ENCODE results near the gene GART. TPM values are rescaled to one million over a fixed set of nuclear protein-coding genes. Genes with fewer than 3 reads are reported as not detected.

The GART gene
- total RNA-seq, 1 experiment from 2014 or later, result 162 TPM

- H3K36me3 Mint-ChIP-seq (ENCODE audit: insufficient read depth in 1 of 3, low read depth in 3 of 3), result peaks cover 29 to 74% (median 60%) of the 10 kb centered on the region in 3 experiments; a peak in 6 of 7 replicates
- no peak overlapping the region for H3K9ac ChIP-seq (ENCODE audit: extremely low read depth, insufficient read length, low read length)
- H3K79me1 ChIP-seq (ENCODE audit: insufficient read depth, low read depth, low read length, poor library complexity, severe bottlenecking), result no peaks in the 10 kb centered on the region
- H4K8ac ChIP-seq (replicated peaks; ENCODE audit: insufficient read length, low read depth, low read length), result no peak overlapping the region
- no peak overlapping the region for H3K23ac ChIP-seq (ENCODE audit: insufficient read length, low read depth, low read length)
- DNase-seq, result no peak
- H3K4me1 Mint-ChIP-seq, result no peaks in the 10 kb centered on the region
- no peak for TF ChIP-seq CTCF (conservative IDR thresholded peaks at IDR 0.05)
- H3K4me2 ChIP-seq (ENCODE audit: insufficient read depth, insufficient read length, low read length), result no peak overlapping the region
- H3K27ac ChIP-seq (ENCODE audit: insufficient read length, low read depth, low read length), result no peak overlapping the region
- H4K20me1 ChIP-seq (ENCODE audit: control insufficient read depth, insufficient read depth, insufficient read length), result no peaks in the 10 kb centered on the region
- H3K9me3 ChIP-seq (ENCODE audit: control insufficient read depth, low read depth, low read length), result no peaks in the 10 kb centered on the region
- no peaks in the 10 kb centered on the region for H3K9me3 Mint-ChIP-seq
- no peak overlapping the region for H2BK20ac ChIP-seq (ENCODE audit: low read depth, low read length, poor library complexity, severe bottlenecking)
- H2BK15ac ChIP-seq (ENCODE audit: low read depth, low read length), result no peak overlapping the region
- H2AK5ac ChIP-seq (ENCODE audit: insufficient read length, low read length), result no peak overlapping the region
- H2BK12ac ChIP-seq (ENCODE audit: insufficient read length, low read depth, low read length), result no peak overlapping the region
- H3K23me2 ChIP-seq (ENCODE audit: insufficient read length, low read depth, low read length, poor library complexity, severe bottlenecking), result no peaks in the 10 kb centered on the region
- no peak overlapping the region for H2AFZ ChIP-seq (ENCODE audit: low read length)
- no peak overlapping the region for H3K14ac ChIP-seq (ENCODE audit: insufficient read depth, low read length)
- H3K4me3 Mint-ChIP-seq, result no peak overlapping the region
- no peak overlapping the region for H3T11ph ChIP-seq (ENCODE audit: low read length)
- H3K4ac ChIP-seq (ENCODE audit: low read depth, low read length), result no peak overlapping the region
- H4K5ac ChIP-seq (ENCODE audit: insufficient read length, low read depth, low read length), result no peak overlapping the region
- no peaks in the 10 kb centered on the region for H3K79me2 ChIP-seq (ENCODE audit: insufficient read depth, low read length)
- no peak overlapping the region for H3K18ac ChIP-seq (ENCODE audit: insufficient read length, low read depth, low read length)
- H4K91ac ChIP-seq (ENCODE audit: insufficient read length, low read depth, low read length), result no peak overlapping the region
- no peak overlapping the region for H2BK5ac ChIP-seq (ENCODE audit: insufficient read length, low read length)
- no peak overlapping the region for H3K56ac ChIP-seq (ENCODE audit: insufficient read length, low read depth, low read length)
- H3K27me3 ChIP-seq (ENCODE audit: insufficient read depth, low read length), result no peaks in the 10 kb centered on the region
- no peaks in the 10 kb centered on the region for H3K27me3 Mint-ChIP-seq (ENCODE audit: low read depth)
- H2BK120ac ChIP-seq (ENCODE audit: low read depth, low read length, poor library complexity, severe bottlenecking), result no peak overlapping the region
- no peaks in the 10 kb centered on the region for H3K4me1 ChIP-seq (ENCODE audit: insufficient read depth, low read length)
- peak overlapping the region in 1 of 3 experiments; percentile 91; a peak in 2 of 7 replicates for H3K27ac Mint-ChIP-seq
- WGBS (ENCODE audit: extremely low coverage, insufficient read length, low lambda C conversion rate), result no CpG with 5 or more reads among the region's 5 CpGs
Observed at GRCh38 chr21:33522297-33522952, 19.5 kb downstream of the GART start.
